ENCODE data around the gene CTBP1. TPM values are rescaled to one million over a fixed set of nuclear protein-coding genes. Genes with fewer than 3 reads are reported as not detected.

Gene CTBP1
- total RNA-seq, 1 experiment from 2014 or later, result 223 TPM

- TF ChIP-seq, protein P1, sequence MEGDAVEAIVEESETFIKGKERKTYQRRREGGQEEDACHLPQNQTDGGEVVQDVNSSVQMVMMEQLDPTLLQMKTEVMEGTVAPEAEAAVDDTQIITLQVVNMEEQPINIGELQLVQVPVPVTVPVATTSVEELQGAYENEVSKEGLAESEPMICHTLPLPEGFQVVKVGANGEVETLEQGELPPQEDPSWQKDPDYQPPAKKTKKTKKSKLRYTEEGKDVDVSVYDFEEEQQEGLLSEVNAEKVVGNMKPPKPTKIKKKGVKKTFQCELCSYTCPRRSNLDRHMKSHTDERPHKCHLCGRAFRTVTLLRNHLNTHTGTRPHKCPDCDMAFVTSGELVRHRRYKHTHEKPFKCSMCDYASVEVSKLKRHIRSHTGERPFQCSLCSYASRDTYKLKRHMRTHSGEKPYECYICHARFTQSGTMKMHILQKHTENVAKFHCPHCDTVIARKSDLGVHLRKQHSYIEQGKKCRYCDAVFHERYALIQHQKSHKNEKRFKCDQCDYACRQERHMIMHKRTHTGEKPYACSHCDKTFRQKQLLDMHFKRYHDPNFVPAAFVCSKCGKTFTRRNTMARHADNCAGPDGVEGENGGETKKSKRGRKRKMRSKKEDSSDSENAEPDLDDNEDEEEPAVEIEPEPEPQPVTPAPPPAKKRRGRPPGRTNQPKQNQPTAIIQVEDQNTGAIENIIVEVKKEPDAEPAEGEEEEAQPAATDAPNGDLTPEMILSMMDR (conservative IDR thresholded peaks at IDR 0.05; ENCODE audit: low read depth, low read length), result no peak
- TF ChIP-seq EZH2 (IDR thresholded peaks at IDR 0.05; ENCODE audit: low read length, unreplicated experiment) (no peak), EZH2phosphoT487 (IDR thresholded peaks at IDR 0.05; ENCODE audit: borderline replicate concordance, low read length) (no peak)
- H3K9me3 ChIP-seq (ENCODE audit: low read length), result no peaks in the 10 kb centered on the region
- intact Hi-C loops (cut with micrococcal nuclease), result no loop called here
- no peaks in the 10 kb centered on the region for H3F3A ChIP-seq (ENCODE audit: low read length, unreplicated experiment)
- H3K27me3 ChIP-seq (ENCODE audit: low read length), result no peaks in the 10 kb centered on the region
- peak overlapping the region; percentile 38 for H3K27ac ChIP-seq (ENCODE audit: low read length)
- 0 out of 2 replicates have a peak overlapping the region, but pooled peaks have one; percentile 23 for H3K4me3 ChIP-seq (ENCODE audit: low read length)
- no peaks in the 10 kb centered on the region for H3K36me3 ChIP-seq (ENCODE audit: low read depth, low read length)
- ATAC-seq (peak; percentile 85), DNase-seq (no peak)
- H3K4me2 ChIP-seq (ENCODE audit: low read length), result peak overlapping the region; percentile 54
- CTCF ChIA-PET, result no interaction called here
- peak overlapping the region; percentile 46; the same call in 1 of the 2 replicates for H2AFZ ChIP-seq (ENCODE audit: low read length)
- no peak overlapping the region for H3K9ac ChIP-seq (ENCODE audit: low read length)
- H3K79me2 ChIP-seq (ENCODE audit: low read length), result no peaks in the 10 kb centered on the region
- BruUV-seq (replicated peaks), result no TSS peak
- peaks cover 15% of the 10 kb centered on the region for H3K4me1 ChIP-seq (ENCODE audit: insufficient read depth, low read length)
- H4K20me1 ChIP-seq (ENCODE audit: low read length), result no peaks in the 10 kb centered on the region
- POLR2A ChIA-PET (ENCODE audit: unreplicated experiment), result no interaction called here
- H3K9me2 ChIP-seq (replicated peaks; ENCODE audit: low read length), result no peaks in the 10 kb centered on the region
Measured at GRCh38 chr4:1192493-1193205, 56.3 kb downstream of the CTBP1 start.

GRCh38 chr4:1192091-1192492 lies 56.8 kb downstream of the CTBP1 start:
- TF ChIP-seq, protein P1 (conservative IDR thresholded peaks at IDR 0.05; ENCODE audit: low read depth, low read length), result no peak
- TF ChIP-seq EZH2 (IDR thresholded peaks at IDR 0.05; ENCODE audit: low read length, unreplicated experiment) (no peak), EZH2phosphoT487 (IDR thresholded peaks at IDR 0.05; ENCODE audit: borderline replicate concordance, low read length) (no peak)
- Histone ChIP-seq H3K9ac (ENCODE audit: low read length) (no peak overlapping the region), H4K20me1 (ENCODE audit: low read length) (no peaks in the 10 kb centered on the region), H3K27ac (ENCODE audit: low read length) (peak overlapping the region; percentile 38), H3F3A (ENCODE audit: low read length, unreplicated experiment) (no peaks in the 10 kb centered on the region), H3K4me3 (ENCODE audit: low read length) (0 out of 2 replicates have a peak overlapping the region, but pooled peaks have one; percentile 23), H3K36me3 (ENCODE audit: low read depth, low read length) (no peaks in the 10 kb centered on the region), H2AFZ (ENCODE audit: low read length) (peak overlapping the region; percentile 46; the same call in 1 of the 2 replicates), H3K9me3 (ENCODE audit: low read length) (no peaks in the 10 kb centered on the region), H3K9me2 (replicated peaks; ENCODE audit: low read length) (no peaks in the 10 kb centered on the region), H3K4me2 (ENCODE audit: low read length) (peak overlapping the region; percentile 54), H3K4me1 (ENCODE audit: insufficient read depth, low read length) (peaks cover 15% of the 10 kb centered on the region), H3K79me2 (ENCODE audit: low read length) (no peaks in the 10 kb centered on the region), H3K27me3 (ENCODE audit: low read length) (no peaks in the 10 kb centered on the region)
- POLR2A ChIA-PET (ENCODE audit: unreplicated experiment), result no interaction called here
- no TSS peak for BruUV-seq (replicated peaks)
- intact Hi-C loops (cut with micrococcal nuclease), result no loop called here
- CTCF ChIA-PET, result no interaction called here
- ATAC-seq (peak; percentile 98), DNase-seq (peak; percentile 87)

DNA sequence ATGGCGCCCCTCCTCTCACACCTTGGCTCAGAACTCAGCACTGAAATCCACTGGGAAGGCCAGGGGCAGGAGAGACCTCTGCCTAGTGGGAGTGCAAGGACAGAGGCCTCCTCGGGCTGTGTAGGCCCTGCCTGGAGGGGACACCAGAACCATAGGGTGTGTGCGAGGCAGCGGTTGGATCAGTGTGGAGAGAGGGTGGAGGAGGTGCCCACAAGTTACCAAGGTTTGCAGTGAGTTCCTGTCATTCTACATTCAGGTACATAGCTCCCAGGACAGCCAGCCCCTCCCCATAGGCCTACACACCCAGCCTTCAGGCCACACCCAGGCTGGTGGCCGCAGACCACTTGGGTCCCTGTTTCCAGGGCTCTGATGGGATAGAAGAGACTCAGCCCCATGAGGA lies 57.3 kb downstream of the CTBP1 start:
- POLR2A ChIA-PET (ENCODE audit: unreplicated experiment), result no interaction called here

More for the DNA sequence above, 57.3 kb downstream of the CTBP1 start:
- no peaks in the 10 kb centered on the region for H3K27me3 ChIP-seq (ENCODE audit: low read length)
- H3K79me2 ChIP-seq (ENCODE audit: low read length), result no peaks in the 10 kb centered on the region
- ATAC-seq (peak; percentile 10; the same call in 1 of the 2 replicates), DNase-seq (no peak)
- no peaks in the 10 kb centered on the region for H3K9me3 ChIP-seq (ENCODE audit: low read length)
- BruUV-seq (replicated peaks), result no TSS peak
- H3K36me3 ChIP-seq (ENCODE audit: low read depth, low read length), result no peaks in the 10 kb centered on the region
- no peaks in the 10 kb centered on the region for H4K20me1 ChIP-seq (ENCODE audit: low read length)
- CTCF ChIA-PET, result no interaction called here
- H3K9ac ChIP-seq (ENCODE audit: low read length), result no peak overlapping the region
- H3F3A ChIP-seq (ENCODE audit: low read length, unreplicated experiment), result no peaks in the 10 kb centered on the region
- no peak overlapping the region for H2AFZ ChIP-seq (ENCODE audit: low read length)
- no peak overlapping the region for H3K27ac ChIP-seq (ENCODE audit: low read length)
- no peak overlapping the region; the same call in 1 of the 2 replicates for H3K4me2 ChIP-seq (ENCODE audit: low read length)
- TF ChIP-seq EZH2 (IDR thresholded peaks at IDR 0.05; ENCODE audit: low read length, unreplicated experiment), result no peak
- no peak for TF ChIP-seq EZH2phosphoT487 (IDR thresholded peaks at IDR 0.05; ENCODE audit: borderline replicate concordance, low read length)
- no peaks in the 10 kb centered on the region for H3K9me2 ChIP-seq (replicated peaks; ENCODE audit: low read length)
- H3K4me3 ChIP-seq (ENCODE audit: low read length), result no peak overlapping the region
- intact Hi-C loops (cut with micrococcal nuclease), result no loop called here
- H3K4me1 ChIP-seq (ENCODE audit: insufficient read depth, low read length), result peaks cover 15% of the 10 kb centered on the region

All from PC-3 (cell line).